GM21447 (cell line): ENCODE results near the gene KRTAP5-5.
"Not testable (repeated sequence)": the region's sequence is repeated elsewhere in the genome, so short reads cannot be mapped to it uniquely, and the experiment has no call there.

Experiments
- ATAC-seq: cut with Tn5 transposase; IDR thresholded peaks from one replicate; pipeline ENCODE4 v1.9.1; 2021; ENCODE audit not compliant: unreplicated experiment

The KRTAP5-5 gene

GRCh38 chr11:1654388-1655167, 25.0 kb downstream of the KRTAP5-5 start:
- ATAC-seq = no peak

DNA sequence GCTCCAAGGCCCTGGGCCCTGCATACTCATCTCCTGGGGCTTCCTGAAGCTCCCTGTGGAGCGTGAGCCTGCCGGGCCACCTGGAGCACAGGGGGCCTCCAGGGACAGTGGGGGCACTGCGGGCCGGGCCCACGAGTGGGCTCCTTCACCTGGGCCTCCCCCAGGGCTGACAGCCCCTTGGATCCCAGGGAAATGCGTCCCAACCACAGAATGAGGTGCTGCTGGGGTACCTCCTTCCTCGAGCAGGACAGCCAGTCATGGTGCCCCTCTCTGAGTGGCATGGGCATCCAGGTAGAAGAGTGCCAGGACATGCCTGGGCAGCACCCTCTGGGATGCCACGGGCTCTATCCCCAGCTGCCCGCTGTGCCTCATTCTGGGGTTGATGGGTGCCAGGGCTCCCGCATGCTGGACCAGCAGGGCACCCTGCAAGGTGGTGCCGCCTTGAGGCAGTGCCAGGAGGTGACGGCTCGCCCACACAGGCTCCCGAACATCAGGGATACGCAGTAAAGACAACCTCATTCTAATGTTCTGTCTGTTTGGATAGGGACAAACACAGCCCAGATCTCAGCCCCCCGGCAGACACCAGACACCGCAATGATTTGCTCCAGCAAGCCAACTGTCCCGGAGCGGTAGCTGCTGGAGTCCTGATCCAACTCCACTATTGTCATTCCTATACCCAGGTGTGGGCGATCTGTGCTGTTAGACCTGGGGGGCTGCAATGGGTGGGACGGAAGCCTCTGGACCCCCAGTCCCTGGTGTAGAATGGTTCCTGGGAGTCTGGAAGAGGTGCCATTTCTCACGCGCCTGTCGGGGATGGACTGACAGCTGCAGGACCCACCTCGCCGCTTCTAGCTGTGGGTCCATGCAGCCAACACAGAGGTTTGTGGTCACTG, 25.8 kb downstream of the KRTAP5-5 start:
- ATAC-seq = no peak

DNA sequence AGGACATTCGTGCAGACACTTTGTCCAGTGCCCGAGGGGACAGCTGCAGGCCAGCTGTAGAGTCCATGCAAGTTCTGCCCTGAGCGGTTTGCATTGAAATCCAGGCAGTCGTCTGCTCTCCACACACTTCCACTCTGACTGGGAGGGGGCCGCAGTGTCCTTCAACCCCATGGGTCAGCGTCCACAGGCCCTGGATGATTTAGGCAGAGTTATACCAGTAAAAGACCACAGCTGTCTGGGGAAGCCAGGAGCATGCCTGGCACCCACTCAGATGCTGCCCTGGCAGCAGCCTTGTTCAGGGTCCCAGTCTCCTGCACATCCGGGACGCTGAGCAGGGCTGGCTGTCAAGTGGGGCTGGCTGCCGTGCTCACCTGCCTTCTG, 26.5 kb downstream of the KRTAP5-5 start:
- no peak for ATAC-seq

DNA sequence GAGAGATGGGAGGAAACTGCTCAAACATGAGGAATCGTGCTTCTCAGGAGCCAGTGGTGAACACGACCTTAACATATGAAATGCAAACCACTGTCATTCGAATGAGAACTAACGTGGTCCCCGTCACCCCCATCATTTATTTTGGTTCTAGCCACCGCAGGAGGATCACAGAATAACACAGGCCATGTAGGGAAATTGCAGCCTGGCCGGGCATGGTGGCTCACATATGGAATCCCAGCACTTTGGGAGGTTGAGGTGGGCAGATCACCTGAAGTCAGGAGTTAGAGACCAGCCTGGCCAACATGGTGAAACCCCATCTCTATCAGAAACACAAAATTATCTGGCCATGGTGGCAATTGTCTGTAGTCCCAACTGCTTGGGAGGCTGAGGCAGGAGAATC, 27.1 kb downstream of the KRTAP5-5 start:
- ATAC-seq = no peak

- ATAC-seq = no peak
Observed at GRCh38 chr11:1659506-1659905, 29.9 kb downstream of the KRTAP5-5 start.

GRCh38 chr11:1660111-1660867, 30.7 kb downstream of the KRTAP5-5 start:
- ATAC-seq = no peak

GRCh38 chr11:1661454-1662269, 32.1 kb downstream of the KRTAP5-5 start:
- not testable (repeated sequence) for ATAC-seq

DNA sequence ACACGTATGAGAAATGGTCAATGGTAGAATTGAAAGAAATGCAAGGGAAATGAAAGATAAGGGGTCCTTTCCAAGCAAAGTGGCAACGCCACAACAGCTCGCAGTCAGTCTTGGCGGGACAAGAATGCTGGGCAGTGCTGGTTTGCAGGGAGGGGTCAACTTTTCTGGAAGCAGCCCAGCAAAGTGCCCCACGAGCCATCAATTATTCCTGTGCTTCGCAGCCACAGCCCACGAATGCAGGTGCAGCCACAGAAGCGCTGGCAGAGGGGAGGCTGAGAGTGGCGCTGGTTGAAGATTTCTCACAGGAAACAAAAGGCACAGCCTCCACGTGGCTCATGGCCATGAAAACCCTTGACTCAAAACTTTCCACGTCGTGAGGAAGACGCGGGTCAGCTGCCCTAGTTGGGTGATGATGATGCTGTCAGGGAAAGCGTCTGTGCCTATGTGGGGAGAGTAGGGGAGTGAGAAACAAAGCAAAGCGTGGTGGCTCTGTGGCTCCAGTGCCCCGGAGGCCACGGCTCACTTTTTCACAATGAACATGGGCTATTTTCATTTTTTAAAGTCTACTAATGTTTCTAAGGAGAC, 33.2 kb downstream of the KRTAP5-5 start:
- ATAC-seq = not testable (repeated sequence)

GRCh38 chr11:1665313-1665712, 35.7 kb downstream of the KRTAP5-5 start:
- no peak for ATAC-seq

DNA sequence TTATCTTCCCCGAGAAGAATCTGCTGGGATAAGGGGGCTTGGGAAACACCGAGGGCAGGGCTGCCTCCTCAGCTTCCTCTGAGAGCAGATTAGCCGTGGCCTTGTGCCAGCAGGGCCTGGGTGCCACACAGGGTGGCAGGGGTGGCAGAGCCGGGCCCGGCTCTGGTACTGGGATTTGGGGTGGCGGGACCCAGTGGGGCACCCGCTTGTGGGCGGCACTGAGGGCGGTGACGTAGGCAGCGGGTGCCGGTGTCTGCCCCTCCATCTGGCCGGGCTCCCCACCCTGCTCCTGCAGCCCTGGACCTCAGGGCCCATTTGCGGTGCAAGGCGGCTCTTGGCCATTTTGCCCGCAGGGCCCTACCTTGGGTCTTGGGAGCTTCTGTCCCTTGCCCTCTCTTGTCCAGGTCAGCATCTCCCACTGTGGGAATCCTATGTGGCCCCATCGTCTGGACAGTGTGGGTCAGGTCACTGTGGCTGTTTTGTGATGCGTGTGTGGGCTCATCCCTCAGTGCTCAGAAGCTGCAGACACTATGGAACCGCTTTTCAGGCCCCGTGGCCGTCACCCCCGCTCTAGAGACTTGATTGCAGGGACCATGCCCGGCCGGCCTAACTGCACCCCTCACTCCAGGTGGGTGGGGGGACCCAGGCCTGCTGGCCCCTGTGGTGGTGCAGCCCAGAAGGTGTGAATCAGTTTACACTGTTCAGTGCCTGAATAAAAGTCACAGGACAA, 37.7 kb downstream of the KRTAP5-5 start:
- ATAC-seq = no peak

GRCh38 chr11:1667906-1668305, 38.3 kb downstream of the KRTAP5-5 start:
- ATAC-seq = no peak

- ATAC-seq = no peak
Observed at GRCh38 chr11:1668911-1669473, 39.4 kb downstream of the KRTAP5-5 start.

DNA sequence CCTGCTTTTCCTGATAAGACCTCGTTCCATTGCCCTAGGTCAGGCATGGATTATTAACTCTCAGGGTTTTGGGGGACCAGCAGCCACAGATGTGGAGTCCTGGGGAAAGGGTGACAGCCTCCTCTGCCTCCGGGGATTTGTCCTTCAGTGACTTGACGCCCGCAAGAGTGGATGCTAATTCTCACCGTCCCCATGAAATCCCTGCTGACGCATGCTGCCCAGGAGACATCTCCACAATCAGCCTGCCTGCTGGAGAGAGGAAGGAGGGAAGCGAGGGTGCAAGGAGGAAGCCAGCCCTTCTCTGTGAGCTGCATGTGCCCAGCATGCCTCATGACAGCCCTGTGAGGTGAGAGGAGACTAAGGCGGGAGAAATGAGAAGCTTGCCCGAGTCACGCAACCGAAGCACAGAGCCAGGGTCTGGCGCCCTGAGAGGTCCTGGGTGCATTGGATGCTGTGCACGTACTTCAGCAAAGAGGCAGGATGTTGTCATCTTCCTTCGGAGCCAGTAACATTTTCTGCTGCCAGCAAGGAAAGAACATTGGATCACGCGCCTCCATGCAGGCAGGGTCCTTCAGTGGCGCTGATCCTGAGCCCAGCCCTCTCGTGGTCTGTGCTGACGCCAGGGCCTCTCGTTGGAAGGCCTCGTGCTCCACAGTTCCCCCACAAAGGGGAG, 40.1 kb downstream of the KRTAP5-5 start:
- no peak for ATAC-seq

- not testable (repeated sequence) for ATAC-seq
Observed at GRCh38 chr11:1670457-1670856, 40.9 kb downstream of the KRTAP5-5 start.

GRCh38 chr11:1670905-1671371, 41.4 kb downstream of the KRTAP5-5 start:
- ATAC-seq = no peak

GRCh38 chr11:1671658-1672057, 42.1 kb downstream of the KRTAP5-5 start:
- ATAC-seq = no peak

DNA sequence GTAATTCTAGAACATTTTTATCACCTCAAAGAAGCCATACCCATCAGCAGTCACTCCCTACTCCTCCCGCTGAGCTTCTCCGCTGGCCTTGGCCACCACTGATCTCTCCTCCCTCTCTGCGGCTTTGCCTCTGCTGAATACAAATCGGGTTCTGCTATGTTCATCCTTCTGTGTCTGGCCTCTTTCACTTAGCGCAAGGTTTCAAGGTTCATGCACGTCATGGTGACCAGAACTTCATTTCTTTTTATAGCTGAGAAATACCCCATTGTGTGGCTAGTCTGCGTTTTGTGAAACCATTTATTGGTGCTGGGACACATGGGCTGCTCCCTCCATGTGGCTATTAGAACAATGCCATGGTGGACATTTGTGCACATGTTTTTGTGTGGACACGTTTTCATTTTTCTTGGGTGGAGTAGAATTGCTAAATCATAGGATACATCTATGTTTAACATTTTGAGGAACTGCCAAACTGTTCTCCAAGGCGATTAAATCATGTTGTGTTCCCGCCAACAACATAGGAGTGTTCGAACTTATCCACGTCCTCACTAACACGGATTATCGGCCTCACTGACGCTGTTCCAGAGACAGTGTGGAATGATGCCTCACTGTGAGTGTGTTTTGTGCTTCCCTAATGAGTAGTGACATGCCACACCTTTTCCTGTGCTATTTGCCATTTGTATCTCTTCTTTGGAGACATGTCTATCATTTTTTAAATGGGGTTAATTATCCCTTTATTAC, 43.2 kb downstream of the KRTAP5-5 start:
- no peak for ATAC-seq
